Hepatocyte (in vitro differentiated cells): Measurements from ENCODE around the gene PITPNC1. TPM values are rescaled to one million over a fixed set of nuclear protein-coding genes. Genes with fewer than 3 reads are reported as not detected.

Experiments
- DNase-seq: peaks from one replicate; pipeline ENCODE4 v3.0.0-alpha.2; 2016; ENCODE audit warnings: low spot score
- H2AFZ ChIP-seq: fragments of 200-600 bp; sonication (generic); 2 replicates; pipeline ENCODE4 v1.6.0; 2016; ENCODE audit warnings: antibody characterized with exemption, mild to moderate bottlenecking
- H3K27ac ChIP-seq: fragments of 200-600 bp; sonication (generic); 2 replicates; pipeline ENCODE4 v1.5.1; 2016; ENCODE audit warnings: mild to moderate bottlenecking
- H3K27me3 ChIP-seq: fragments of 200-600 bp; sonication (generic); 2 replicates; pipeline ENCODE4 v1.6.1; 2016
- H3K36me3 ChIP-seq: fragments of 200-600 bp; sonication (generic); replicated peaks from 2 replicates; pipeline ENCODE4 v1.5.1; 2016; ENCODE audit warnings: low read depth; ENCODE audit not compliant: insufficient read depth
- H3K4me1 ChIP-seq: fragments of 200-600 bp; sonication (generic); 2 replicates; pipeline ENCODE4 v1.5.1; 2016; ENCODE audit warnings: mild to moderate bottlenecking, moderate library complexity; ENCODE audit not compliant: insufficient read depth
- H3K4me2 ChIP-seq: fragments of 200-600 bp; sonication (generic); 2 replicates; pipeline ENCODE4 v1.6.0; 2016
- H3K4me3 ChIP-seq: fragments of 200-600 bp; sonication (generic); 2 replicates; pipeline ENCODE4 v1.5.1; 2016; ENCODE audit warnings: mild to moderate bottlenecking
- H3K79me2 ChIP-seq: fragments of 200-600 bp; sonication (generic); 2 replicates; pipeline ENCODE4 v1.6.0; 2017; ENCODE audit warnings: mild to moderate bottlenecking
- H3K9me2 ChIP-seq: fragments of 200-600 bp; sonication (generic); replicated peaks from 2 replicates; pipeline ENCODE4 v1.6.0; 2017; ENCODE audit warnings: mild to moderate bottlenecking; ENCODE audit not compliant: insufficient read depth
- H3K9me3 ChIP-seq: fragments of 200-600 bp; sonication (generic); 2 replicates; pipeline ENCODE4 v1.5.1; 2016; ENCODE audit warnings: low read depth, mild to moderate bottlenecking
- H4K20me1 ChIP-seq: fragments of 200-600 bp; sonication (generic); 2 replicates; pipeline ENCODE4 v1.6.0; 2016; ENCODE audit warnings: mild to moderate bottlenecking; ENCODE audit not compliant: insufficient read depth, poor library complexity, severe bottlenecking
- CTCF ChIP-seq: fragments of 200-600 bp; sonication (generic); IDR thresholded peaks from 2 replicates; pipeline ENCODE4 v1.5.1; 2016; ENCODE audit warnings: antibody characterized with exemption, mild to moderate bottlenecking; ENCODE audit not compliant: poor library complexity
- EZH2 ChIP-seq: fragments of 200-600 bp; sonication (generic); IDR thresholded peaks from 2 replicates; pipeline ENCODE4 v1.6.1; 2016; ENCODE audit warnings: antibody characterized with exemption, mild to moderate bottlenecking, borderline replicate concordance
- EZH2phosphoT487 ChIP-seq: fragments of 200-600 bp; sonication (generic); IDR thresholded peaks from one replicate; pipeline ENCODE4 v1.6.1; 2018; ENCODE audit warnings: antibody characterized with exemption, mild to moderate bottlenecking, low read depth, moderate library complexity; ENCODE audit not compliant: unreplicated experiment, severe bottlenecking
- WGBS: methylation state at CpG from one replicate; pipeline ENCODE4 v1.1.6; 2016; ENCODE audit warnings: low lambda C conversion rate; ENCODE audit errors: missing lambda C conversion rate; 5-methylcytosine and 5-hydroxymethylcytosine counted together
- polyA plus RNA-seq: library from polyadenylated mRNA; unstranded; fragments of >200 nt; fragmentation: Nextera tagmentation; extraction: Ambion mirVana; gene quantifications from 2 replicates; pipeline ENCODE4 v1.2.1, GENCODE V29; 2016
- total RNA-seq: library from RNA; depleted of rRNA; stranded (reverse); fragments of >200 nt; gene quantifications from 2 replicates; pipeline ENCODE4 v1.2.3, GENCODE V29; 2014

The PITPNC1 gene
- total and polyA plus RNA-seq, 2 experiments from 2014 or later = 4.6 to 8.1 TPM

- WGBS = 79% methylated on average over 17 of the region's 17 CpGs
- Histone ChIP-seq H3K9me3 (no peaks in the 10 kb centered on the region), H3K79me2 (no peaks in the 10 kb centered on the region), H3K4me2 (no peak overlapping the region), H3K27me3 (no peaks in the 10 kb centered on the region), H3K4me1 (no peaks in the 10 kb centered on the region), H4K20me1 (no peaks in the 10 kb centered on the region), H3K4me3 (no peak overlapping the region), H3K36me3 (no peaks in the 10 kb centered on the region), H3K27ac (no peak overlapping the region), H3K9me2 (no peaks in the 10 kb centered on the region), H2AFZ (no peak overlapping the region)
- TF ChIP-seq CTCF = no peak
- TF ChIP-seq EZH2 = no peak
- TF ChIP-seq EZH2phosphoT487 = no peak
- no peak for DNase-seq
Observed at GRCh38 chr17:67605256-67605912, 228.3 kb downstream of the PITPNC1 start.

- no peak overlapping the region for H3K27ac ChIP-seq
- no peaks in the 10 kb centered on the region for H3K27me3 ChIP-seq
- H3K36me3 ChIP-seq = no peaks in the 10 kb centered on the region
- H3K9me3 ChIP-seq = no peaks in the 10 kb centered on the region
- H2AFZ ChIP-seq = no peak overlapping the region
- no peaks in the 10 kb centered on the region for H3K4me1 ChIP-seq
- no peaks in the 10 kb centered on the region for H3K79me2 ChIP-seq
- DNase-seq = no peak
- no peak overlapping the region for H3K4me2 ChIP-seq
- TF ChIP-seq EZH2 (no peak), EZH2phosphoT487 (no peak), CTCF (no peak)
- H4K20me1 ChIP-seq = no peaks in the 10 kb centered on the region
- no peak overlapping the region for H3K4me3 ChIP-seq
- H3K9me2 ChIP-seq = no peaks in the 10 kb centered on the region
- 79% methylated on average over 10 of the region's 10 CpGs for WGBS
Observed at GRCh38 chr17:67606471-67606870, 229.4 kb downstream of the PITPNC1 start.

GRCh38 chr17:67606896-67607604 lies 230.0 kb downstream of the PITPNC1 start:
- Histone ChIP-seq H3K27me3 (no peaks in the 10 kb centered on the region), H2AFZ (no peak overlapping the region), H3K4me2 (no peak overlapping the region), H3K9me3 (no peaks in the 10 kb centered on the region), H3K4me3 (no peak overlapping the region), H3K27ac (no peak overlapping the region), H3K4me1 (no peaks in the 10 kb centered on the region), H3K79me2 (no peaks in the 10 kb centered on the region), H3K9me2 (no peaks in the 10 kb centered on the region), H3K36me3 (no peaks in the 10 kb centered on the region), H4K20me1 (no peaks in the 10 kb centered on the region)
- no peak for DNase-seq
- 91% methylated on average over 10 of the region's 10 CpGs for WGBS
- TF ChIP-seq EZH2 (no peak), CTCF (no peak), EZH2phosphoT487 (no peak)
